K562 (cell line): ENCODE data around the gene CACNA2D2. TPM values are rescaled to one million over a fixed set of nuclear protein-coding genes. Genes with fewer than 3 reads are reported as not detected.

Source experiments
- BRD4 ChIP-seq: fragments of 200-600 bp; sonication (generic); IDR thresholded peaks from 2 replicates; pipeline ENCODE4 v1.6.1; 2017; ENCODE audit warnings: inconsistent platforms
- CREM ChIP-seq: IDR thresholded peaks from 2 replicates; pipeline ENCODE4 v1.6.1; 2014; ENCODE audit warnings: antibody characterized with exemption, low read depth
- DNMT1 ChIP-seq: fragments of 450-650 bp; IDR thresholded peaks from 2 replicates; pipeline ENCODE4 v1.6.1; 2016; ENCODE audit warnings: antibody characterized with exemption, mild to moderate bottlenecking
- KDM1A ChIP-seq, 2 experiments: fragments of 450-650 bp; IDR thresholded peaks; 2 replicates each; pipeline ENCODE4 v1.6.1; 2016; ENCODE audit warnings: mild to moderate bottlenecking in 2 of 2
- MCM2 ChIP-seq: fragments of 450-650 bp; IDR thresholded peaks from 2 replicates; pipeline ENCODE4 v1.6.1; 2017; ENCODE audit warnings: low read depth, mild to moderate bottlenecking
- MYBL2 ChIP-seq, 2 experiments: fragments of 450-650 bp in 1 of 2; sonication (generic) in 1 of 2; formaldehyde crosslinking in 1 of 2; IDR thresholded peaks; 2 replicates each; pipeline versions ENCODE4 v1.6.1 to v1.8.1; 2017 to 2022; ENCODE audit warnings: borderline replicate concordance in 1 of 2, inconsistent platforms in 1 of 2, low read depth in 1 of 2, mild to moderate bottlenecking in 1 of 2, missing genetic modification reagents in 1 of 2, moderate library complexity in 1 of 2
- NR2C2 ChIP-seq, 2 experiments: fragments of 200-800 bp in 1 of 2; sonication (Bioruptor generic) in 1 of 2; sonication (generic) in 1 of 2; formaldehyde crosslinking in 1 of 2; IDR thresholded peaks; 2 replicates each; pipeline versions ENCODE4 v1.6.1 to v1.8.0; 2016 to 2022; ENCODE audit warnings: mild to moderate bottlenecking in 1 of 2, missing compliant biosample characterization in 1 of 2, missing genetic modification characterization in 1 of 2, missing genetic modification reagents in 1 of 2
- PTRF ChIP-seq: fragments of 450-650 bp; IDR thresholded peaks from 2 replicates; pipeline ENCODE4 v1.6.1; 2016; ENCODE audit warnings: mild to moderate bottlenecking, missing genetic modification characterization, missing compliant biosample characterization
- RBM25 ChIP-seq: fragments of 200-400 bp; formaldehyde crosslinking; IDR thresholded peaks from 2 replicates; pipeline ENCODE4 v1.6.1; 2018; ENCODE audit warnings: low read length, low read depth, moderate library complexity; ENCODE audit not compliant: severe bottlenecking
- RCOR1 ChIP-seq, 2 experiments: IDR thresholded peaks; 2 replicates each; pipeline ENCODE4 v1.6.1; 2012; ENCODE audit warnings: low read depth in 2 of 2, low read length in 2 of 2, borderline replicate concordance in 1 of 2, improper control_type of control experiment in 1 of 2
- SIRT6 ChIP-seq: IDR thresholded peaks from one replicate; pipeline ENCODE4 v1.6.1; 2012; ENCODE audit warnings: low read depth, mild to moderate bottlenecking, control low read depth, inconsistent platforms, low read length, moderate library complexity
- SMARCB1 ChIP-seq: IDR thresholded peaks from 2 replicates; pipeline ENCODE4 v1.6.1; 2011; ENCODE audit warnings: improper control_type of control experiment, low read depth; ENCODE audit not compliant: insufficient read length
- TEAD2 ChIP-seq: fragments of 450-650 bp; IDR thresholded peaks from 2 replicates; pipeline ENCODE4 v1.6.1; 2016; ENCODE audit warnings: missing genetic modification characterization, control low read depth, missing compliant biosample characterization
- ZNF76 ChIP-seq: fragments of 250-450 bp; sonication (Bioruptor Pico); IDR thresholded peaks from 2 replicates; pipeline ENCODE4 v1.4.0; 2020; ENCODE audit warnings: mild to moderate bottlenecking, moderate library complexity, borderline replicate concordance
- ZNF766 ChIP-seq: fragments of 200-800 bp; sonication (Bioruptor generic); conservative IDR thresholded peaks from 2 replicates; pipeline ENCODE4 v1.6.1; 2016; ENCODE audit warnings: missing genetic modification characterization, missing compliant biosample characterization
- polyA plus RNA-seq, 8 experiments: library from polyadenylated mRNA; depleted of rRNA in 4 of 8; stranded (reverse) in 5 of 8; unstranded in 3 of 8; fragments of >200 nt; fragmentation: Nextera tagmentation in 2 of 8; fragmentation: Illumina TruSeq in 1 of 8; extraction: Ambion mirVana in 2 of 8; extraction: Trizol in 1 of 8; gene quantifications; 2 replicates each; pipeline versions ENCODE4 v1.2.1 to v1.2.3, GENCODE V29; 2011 to 2014; ENCODE audit warnings: inconsistent platforms in 1 of 8, missing spikeins in 1 of 8
- total RNA-seq, 7 experiments: library from RNA; depleted of rRNA in 6 of 7; stranded (reverse); fragments of >200 nt in 6 of 7; fragmentation: Illumina TruSeq in 2 of 7; extraction: Trizol in 2 of 7; gene quantifications; 2 replicates each; pipeline versions ENCODE4 v1.2.1 to v1.2.3, GENCODE V29; 2011 to 2021; ENCODE audit warnings: low replicate concordance in 1 of 7
- TF ChIP-seq, protein P1 (sequence below): fragments of 250-450 bp; sonication (Bioruptor Pico); IDR thresholded peaks from 2 replicates; pipeline ENCODE4 v1.9.0; 2021; ENCODE audit warnings: mild to moderate bottlenecking, inconsistent platforms

The CACNA2D2 gene
- total and polyA plus RNA-seq, 9 of the 15 experiments (the other 6 are each of a cell fraction or from before 2014, with no cell fraction given), result 0.11 to 0.58 (median 0.36) TPM; not detected in 2

DNA sequence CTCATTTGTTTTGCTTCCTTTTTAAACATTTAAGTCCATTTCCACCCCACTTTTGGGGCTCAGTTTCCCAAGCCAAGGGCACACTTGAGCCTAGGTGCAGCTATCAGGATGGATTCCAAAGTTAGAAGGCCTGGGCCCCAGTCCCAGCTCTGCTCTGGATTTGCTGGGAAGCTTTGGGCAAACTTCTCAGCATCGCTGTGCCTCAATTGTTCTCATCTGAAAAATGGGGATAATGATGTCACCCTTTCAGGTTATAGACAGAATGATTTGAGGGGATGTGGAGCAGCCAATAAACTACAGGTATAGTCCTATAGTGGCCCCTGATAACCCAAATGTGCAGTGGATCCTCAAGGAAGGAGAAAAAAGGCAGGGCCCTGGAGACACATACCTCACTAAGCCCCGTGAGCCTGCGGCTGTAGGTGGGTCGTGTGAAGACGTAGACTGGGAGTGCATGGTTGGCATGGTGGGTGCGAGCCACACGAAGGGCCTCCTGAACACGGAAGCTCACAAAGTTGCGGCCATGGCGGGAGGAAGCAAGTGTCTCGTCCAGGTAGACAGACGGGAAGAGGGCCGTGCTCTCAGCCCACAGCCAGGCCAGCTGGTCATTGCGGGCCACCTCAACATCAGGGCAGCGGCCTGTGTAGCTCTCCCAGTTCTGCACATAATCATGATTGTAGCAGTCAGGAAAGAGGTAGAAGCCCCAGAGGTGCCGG is 184.1 kb downstream of the CACNA2D2 start (continued):
- TF ChIP-seq, protein P1, sequence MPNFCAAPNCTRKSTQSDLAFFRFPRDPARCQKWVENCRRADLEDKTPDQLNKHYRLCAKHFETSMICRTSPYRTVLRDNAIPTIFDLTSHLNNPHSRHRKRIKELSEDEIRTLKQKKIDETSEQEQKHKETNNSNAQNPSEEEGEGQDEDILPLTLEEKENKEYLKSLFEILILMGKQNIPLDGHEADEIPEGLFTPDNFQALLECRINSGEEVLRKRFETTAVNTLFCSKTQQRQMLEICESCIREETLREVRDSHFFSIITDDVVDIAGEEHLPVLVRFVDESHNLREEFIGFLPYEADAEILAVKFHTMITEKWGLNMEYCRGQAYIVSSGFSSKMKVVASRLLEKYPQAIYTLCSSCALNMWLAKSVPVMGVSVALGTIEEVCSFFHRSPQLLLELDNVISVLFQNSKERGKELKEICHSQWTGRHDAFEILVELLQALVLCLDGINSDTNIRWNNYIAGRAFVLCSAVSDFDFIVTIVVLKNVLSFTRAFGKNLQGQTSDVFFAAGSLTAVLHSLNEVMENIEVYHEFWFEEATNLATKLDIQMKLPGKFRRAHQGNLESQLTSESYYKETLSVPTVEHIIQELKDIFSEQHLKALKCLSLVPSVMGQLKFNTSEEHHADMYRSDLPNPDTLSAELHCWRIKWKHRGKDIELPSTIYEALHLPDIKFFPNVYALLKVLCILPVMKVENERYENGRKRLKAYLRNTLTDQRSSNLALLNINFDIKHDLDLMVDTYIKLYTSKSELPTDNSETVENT, result no peak
- no peak for TF ChIP-seq MYBL2 (IDR thresholded peaks at IDR 0.05; ENCODE audit: low read depth)
- TF ChIP-seq MYBL2 (CRISPR knock-in tag; IDR thresholded peaks at IDR 0.05; ENCODE audit: borderline replicate concordance), result no peak
- no peak for TF ChIP-seq MCM2
- peak; percentile 87 for TF ChIP-seq RBM25
- no peak for TF ChIP-seq PTRF (tag)
- TF ChIP-seq TEAD2 (tag), result no peak
- TF ChIP-seq BRD4, result no peak
- no peak for TF ChIP-seq ZNF766 (CRISPR knock-in tag)
- TF ChIP-seq NR2C2 (CRISPR knock-in tag; IDR thresholded peaks at IDR 0.05), result no peak
- no peak for TF ChIP-seq NR2C2 (tag; IDR thresholded peaks at IDR 0.05)
- TF ChIP-seq ZNF76 (CRISPR knock-in tag), result no peak
- no peak for TF ChIP-seq SIRT6
- no peak for TF ChIP-seq CREM
- TF ChIP-seq RCOR1 (IDR thresholded peaks at IDR 0.05; ENCODE audit: borderline replicate concordance in 1 of 2, low read depth in 2 of 2, low read length in 2 of 2), result 0 out of 4 replicates have a peak, but pooled peaks of 1 of the 2 experiments have one; percentile 35
- no peak for TF ChIP-seq DNMT1
- peak; percentile 35 to 57; a peak in 2 of 4 replicates for TF ChIP-seq KDM1A (IDR thresholded peaks at IDR 0.05)
- no peak for TF ChIP-seq SMARCB1
